Stimulated activated CD4-positive, alpha-beta T cell treated with anti-CD3 and anti-CD28 coated beads, Interleukin-1b, Interleukin-23, amount 100 ng/mL, for 4 hours (primary cell): ENCODE measurements around the gene MYO1D.

Experiments
- DNase-seq, 2 donors: peaks; one replicate each; pipeline ENCODE4 v3.0.0-alpha.2; 2020; ENCODE audit warnings: low read depth in 2 of 2

MYO1D gene

DNA sequence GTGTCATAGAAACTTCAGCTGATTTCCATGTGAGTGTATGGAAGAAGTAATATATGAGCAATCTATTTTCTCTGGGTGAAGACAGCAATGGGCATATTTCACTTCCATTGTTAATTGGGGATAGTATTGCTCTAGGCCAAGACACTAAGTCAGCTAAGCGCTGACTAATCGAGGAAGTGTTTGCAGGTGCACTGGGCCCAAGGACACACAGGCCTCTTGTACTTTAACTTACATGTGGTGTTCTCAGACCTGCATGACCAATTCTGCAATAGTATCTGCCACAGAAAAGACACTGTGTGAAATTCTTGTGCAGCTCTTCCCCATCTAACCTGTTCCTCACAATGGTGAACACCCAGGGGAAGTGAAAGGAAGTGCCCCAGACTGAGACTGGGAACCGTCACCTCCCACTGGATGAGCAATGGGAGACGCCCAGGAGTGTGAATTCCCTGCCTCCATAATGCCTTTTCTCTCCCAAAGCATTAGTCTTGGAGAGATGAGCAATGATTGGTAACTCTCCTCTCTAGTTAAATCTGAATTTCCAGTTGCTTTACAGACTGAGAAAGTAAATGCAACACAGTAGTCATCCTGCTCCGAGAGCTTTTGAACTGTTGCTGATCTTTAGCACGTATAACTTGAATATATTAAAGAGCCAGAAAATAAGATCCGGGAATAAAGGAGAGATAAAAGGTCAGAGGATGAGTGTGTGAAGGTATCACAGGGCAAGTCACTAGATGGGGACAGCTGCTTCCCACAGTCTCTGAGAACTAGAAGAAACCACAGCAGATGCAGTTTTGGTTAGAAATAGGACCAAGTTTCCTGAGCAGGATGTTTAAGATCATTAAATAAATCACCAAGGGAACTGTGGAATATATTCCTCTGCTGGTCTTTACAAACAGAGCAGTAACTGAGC is 307.5 kb downstream of the MYO1D start:
- no peak for DNase-seq

DNA sequence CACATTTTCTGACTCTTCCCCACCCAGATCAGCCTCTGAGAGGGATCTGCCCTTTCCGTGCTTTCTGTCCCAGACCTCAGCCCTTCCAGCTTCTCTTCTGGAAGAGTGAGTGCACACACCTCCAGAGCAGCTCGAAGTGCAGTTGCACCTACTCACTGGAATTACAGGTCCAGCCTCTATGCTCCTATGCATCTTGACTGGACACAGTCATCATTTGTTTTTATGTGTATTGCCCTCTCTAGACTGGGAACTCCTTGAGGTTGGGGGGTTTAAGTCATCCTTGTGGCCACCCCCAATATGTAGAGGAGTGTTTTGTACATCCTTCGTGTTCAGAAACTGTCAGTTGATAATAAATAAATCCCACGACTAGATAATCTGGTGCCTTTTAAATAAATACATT is 308.2 kb downstream of the MYO1D start:
- DNase-seq, result no peak

DNA sequence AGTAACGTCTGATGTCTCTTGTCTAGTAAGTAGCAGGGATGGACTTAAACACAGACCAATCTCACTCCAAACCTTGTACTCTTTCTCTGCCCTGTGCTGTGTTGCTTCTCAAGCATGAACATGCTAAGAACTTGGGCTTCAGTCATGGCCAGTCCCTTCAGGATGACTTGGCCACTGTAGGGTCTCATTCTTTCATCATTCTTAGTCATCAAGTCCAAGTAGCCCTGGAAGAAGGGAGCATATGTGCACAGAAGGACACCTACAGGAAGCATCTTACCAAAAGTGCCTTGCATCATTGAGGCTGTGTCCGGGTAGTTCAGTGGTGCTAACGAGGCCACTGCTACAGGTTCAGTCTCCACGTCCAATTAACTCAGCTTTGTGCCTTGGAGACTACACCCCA is 309.4 kb downstream of the MYO1D start:
- no peak for DNase-seq

DNA sequence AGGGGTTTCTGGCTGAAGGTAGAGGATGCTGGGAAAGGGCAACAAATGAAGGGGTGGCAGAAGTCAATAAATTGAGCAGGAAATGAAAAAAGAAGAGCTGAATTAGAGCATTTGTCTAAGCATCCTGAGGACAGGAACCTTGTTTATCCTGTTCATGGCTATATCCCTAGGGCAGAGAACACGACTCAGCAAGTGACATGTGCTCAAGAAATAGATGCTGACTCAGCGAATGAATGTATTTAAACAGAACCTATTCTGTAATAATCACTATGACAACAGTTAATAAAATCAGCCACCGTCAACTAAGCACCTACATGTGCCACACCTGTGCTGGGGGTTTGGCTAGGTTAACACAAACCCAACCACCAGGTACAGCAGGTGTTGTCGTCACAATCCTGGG is 309.8 kb downstream of the MYO1D start:
- DNase-seq, result no peak

DNA sequence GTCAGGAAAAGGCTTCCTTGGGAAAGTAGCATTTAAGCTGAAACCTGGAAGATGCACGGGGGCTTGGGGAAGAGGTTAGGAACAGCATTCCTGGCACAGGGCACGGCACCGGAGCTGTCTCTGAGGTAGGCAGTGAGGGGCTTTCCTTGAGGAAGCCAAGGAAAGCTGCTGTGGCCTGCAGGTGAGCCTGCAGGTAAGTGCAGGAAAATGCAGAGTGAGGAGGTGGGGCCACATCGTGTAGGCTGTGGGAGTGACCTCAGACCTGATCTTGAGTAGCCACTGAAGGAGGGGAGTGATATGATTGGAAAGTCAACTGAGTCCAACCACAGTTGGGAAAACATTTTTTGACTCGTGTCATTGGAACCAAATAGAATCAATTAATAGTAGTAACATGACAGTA is 310.6 kb downstream of the MYO1D start:
- no peak for DNase-seq

DNA sequence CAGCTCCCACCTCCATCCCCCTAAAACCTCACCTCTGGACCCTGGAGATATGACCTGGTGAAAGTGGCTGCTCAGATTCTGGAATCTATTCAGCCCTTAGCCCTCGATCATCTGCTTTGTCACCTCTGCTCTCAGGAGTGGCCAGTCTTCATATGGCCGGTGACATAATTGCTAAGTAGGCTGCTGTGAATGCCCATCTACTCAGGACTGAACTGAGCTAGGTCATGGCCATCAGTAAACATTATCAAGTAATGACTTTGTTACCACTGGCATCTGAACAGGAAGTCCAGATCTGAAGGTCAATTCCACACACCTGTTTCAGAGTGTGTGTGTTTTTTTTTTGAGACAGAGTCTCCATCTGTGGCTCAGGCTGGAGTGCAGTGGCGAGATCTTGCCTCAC is 311.5 kb downstream of the MYO1D start:
- no peak for DNase-seq

DNA sequence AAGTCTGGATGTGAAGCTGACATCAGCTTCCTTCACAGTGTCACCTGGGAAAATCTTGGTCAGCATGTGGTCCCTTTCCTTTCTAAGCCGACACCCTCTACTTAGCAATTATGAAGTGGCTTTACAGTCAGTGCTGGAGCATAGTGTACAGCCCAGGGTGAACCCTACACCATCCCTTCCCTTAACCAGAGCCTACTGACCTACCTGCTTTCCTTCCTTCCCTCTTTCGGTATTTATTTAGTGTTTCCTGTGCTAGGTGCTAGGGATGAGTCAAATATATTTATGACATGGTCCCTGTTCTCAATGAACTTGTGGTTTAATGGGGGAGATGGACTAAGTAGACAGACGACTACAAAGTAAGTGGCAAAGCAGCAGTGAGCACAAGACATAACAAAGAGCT is 312.6 kb downstream of the MYO1D start:
- no peak for DNase-seq

DNA sequence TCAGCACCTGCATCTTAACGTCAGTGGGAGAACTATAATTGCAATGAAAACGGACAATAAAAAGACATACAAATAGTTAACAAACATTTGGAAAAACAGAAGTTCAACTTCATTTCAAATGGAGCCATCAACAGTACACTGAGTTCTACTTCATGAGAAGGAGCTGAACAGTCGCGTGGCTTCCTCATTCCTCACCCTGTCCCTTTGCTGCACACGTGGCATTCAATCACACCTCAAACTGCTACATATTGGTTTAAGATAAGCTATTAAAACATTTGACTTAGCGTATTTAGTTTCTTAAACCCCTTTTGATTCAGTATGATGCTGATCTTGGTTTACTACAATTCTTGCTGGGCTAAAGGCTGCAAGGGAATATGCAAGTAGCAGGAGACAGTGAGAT is 313.3 kb downstream of the MYO1D start:
- no peak for DNase-seq

DNA sequence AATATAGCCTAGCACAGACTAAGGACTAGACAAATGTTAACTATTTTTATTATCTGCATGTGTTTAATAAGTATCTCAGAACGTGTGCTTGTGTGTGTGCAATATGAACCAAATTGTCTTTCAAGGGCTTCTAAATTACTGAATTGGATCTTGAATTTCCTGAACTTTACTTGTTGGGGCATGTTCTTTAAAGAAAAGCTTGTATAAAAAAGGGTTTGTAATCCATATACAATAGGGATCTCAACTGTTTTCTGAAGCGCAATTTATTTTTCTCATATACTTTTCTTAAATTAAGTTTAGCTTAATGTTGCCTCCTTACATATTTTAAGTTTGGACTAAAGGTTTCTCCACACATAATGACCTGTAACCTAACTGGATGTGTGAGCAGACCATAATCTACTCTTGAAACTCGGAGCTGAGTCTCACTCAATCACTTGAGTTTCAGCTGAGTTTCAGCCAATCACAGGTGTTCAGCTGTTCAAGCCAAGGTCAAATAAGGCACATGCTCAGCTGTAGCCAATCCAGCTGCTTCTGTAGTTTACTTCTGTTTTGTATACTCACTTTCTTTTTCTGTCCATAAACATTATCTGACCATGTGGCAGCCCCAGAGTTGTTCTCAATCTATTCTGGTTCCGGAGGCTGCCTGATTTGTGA is 317.8 kb downstream of the MYO1D start:
- DNase-seq, result no peak

DNA sequence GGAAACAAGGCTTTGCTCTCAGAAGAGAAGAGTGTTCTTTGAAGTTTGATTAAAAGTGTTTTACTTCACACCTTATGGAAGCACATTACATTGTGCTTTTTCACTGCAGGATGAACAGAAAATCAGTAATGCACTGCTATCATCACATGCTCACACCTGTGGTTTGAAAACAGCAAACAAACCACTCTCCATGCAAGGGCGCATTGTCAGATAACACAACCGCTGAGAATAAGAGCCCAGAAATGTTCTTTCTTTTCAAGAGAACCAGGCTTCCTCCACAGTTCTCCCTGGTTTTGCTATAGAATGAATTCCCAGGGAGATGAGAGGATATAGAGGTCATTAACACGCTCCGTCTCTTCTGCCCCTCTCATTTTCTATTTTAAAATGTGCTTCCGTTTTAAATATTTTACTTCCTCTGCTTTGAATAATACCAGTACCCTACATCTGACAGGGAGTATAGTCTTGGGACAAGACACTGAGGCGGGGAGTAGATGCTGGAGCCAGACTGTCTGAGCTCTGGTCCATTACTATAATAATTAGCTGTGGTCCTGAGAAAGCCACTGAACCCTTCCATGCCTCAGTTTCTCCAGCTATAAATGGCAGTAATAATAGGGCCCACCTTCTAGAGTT is 318.5 kb downstream of the MYO1D start:
- no peak for DNase-seq

DNA sequence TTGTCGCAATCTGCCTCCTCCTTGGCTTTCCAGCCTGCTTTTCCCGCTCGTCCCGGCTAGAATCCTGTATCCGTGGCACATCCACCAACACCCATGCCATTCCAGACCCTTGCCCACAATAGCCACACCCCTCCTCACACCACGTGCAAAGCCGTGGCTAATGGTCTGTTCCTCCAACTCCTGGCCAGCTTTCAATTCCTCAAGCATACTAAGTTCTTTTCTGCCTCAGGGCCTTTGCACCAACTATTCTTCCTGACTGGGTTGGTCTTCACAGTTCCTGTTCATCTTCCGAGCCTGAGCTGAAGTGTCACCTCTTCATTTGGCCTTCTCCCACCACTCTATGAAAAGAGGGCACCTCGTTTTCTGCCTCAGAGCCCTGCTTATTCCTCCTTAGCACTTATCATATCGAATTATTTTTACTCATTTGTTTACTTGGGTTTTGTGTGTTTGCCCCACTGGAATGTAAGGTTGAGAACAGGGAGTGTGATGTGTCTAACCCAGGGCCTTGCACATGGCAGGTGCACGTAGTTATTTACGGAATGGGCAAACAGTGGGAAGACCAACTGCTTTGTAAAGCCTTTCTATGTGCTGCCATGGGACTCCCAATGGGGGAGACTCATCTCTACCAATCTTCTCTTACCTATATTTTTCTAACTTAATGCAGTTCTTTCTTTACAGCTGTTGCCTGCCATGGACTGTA is 321.2 kb downstream of the MYO1D start:
- no peak for DNase-seq

DNA sequence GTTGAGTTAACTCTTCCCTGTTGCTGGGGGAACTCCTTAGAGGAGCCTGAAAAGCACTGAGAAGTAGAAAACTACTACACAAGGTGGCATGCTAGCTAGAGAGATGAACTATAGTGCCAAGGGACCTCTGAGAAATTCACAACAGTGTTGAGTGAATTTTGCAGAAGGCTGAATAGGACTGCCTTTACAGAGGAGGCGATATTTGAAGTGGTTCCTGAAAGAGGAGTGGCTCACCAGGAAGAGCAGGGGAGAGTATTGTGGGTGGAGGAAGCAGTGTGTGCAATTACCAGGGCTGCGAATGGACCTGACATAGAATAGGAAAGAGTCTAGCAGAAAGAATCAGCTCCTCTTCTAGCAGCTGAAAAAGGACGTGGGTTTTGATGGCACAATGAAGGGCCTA is 323.8 kb downstream of the MYO1D start:
- DNase-seq, result no peak

DNA sequence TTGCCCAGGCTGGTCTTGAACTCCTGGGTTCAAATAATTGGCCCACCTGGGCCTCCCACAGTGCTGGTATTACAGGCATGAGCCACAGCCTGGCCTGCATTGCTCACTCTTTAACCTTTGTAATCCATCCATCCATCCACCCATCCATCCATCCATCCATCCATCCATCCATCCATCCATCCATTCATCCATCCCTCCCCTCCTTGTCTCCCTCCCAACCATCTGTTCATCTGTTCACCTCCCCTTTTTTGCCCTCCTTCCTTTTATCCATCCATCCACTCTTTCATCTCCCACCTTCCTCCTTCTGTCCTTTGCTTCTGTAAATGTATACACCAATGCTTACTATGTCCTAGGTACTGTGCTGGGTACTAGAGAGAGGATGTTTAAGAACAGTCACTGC is 324.6 kb downstream of the MYO1D start:
- no peak for DNase-seq

DNA sequence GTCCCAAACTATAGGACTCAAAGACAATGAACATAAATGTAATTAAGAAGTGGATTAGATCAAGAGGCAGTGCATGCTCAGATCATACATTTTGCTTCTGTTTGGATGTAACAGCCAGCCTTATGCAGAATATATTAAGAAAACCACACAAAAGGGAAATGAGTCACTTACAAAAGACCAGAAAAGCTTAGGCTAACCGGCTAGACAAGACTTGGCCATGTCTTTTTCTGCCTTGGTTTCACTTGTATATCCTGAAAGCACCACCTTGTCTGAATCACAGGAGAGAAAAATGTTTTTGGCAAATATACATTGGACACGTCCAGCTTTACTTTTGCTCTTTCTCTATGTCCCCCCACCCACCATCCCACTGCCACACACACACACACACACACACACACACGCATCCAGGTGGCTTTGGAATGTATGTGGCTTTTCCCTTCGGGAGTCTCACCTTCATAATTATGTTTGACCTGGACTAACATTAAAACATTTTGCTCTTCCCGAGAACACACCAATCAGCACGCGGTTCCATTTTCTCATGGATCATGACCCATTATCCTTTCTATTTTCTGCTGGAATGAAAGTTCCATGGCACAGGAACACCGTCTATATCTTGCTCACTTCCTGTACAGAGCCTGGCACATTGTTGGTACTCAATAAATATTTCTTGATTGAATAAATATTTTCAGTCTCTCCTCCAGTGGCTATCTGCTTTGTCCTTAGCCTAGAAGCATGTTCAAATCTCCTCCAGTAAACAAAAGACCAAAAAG is 325.6 kb downstream of the MYO1D start:
- DNase-seq, result no peak

DNA sequence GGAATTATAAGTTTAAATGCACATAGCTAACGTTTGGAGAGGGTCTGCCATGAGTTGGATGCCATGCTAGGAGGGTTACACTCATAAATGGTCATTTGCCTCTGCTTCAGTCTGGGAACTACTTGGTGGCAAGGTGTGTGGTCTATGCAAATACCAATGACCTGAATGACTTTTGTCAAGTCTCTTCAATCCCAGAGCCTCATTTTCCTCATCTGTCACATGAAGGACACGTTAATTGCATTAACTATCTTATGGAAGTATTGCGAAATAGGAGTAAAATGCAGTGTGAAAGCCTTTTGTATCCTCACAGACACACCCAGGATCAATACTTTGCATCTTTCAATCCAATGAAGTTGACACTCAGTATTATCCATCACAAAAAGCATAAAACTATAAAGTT is 327.4 kb downstream of the MYO1D start:
- no peak for DNase-seq

DNA sequence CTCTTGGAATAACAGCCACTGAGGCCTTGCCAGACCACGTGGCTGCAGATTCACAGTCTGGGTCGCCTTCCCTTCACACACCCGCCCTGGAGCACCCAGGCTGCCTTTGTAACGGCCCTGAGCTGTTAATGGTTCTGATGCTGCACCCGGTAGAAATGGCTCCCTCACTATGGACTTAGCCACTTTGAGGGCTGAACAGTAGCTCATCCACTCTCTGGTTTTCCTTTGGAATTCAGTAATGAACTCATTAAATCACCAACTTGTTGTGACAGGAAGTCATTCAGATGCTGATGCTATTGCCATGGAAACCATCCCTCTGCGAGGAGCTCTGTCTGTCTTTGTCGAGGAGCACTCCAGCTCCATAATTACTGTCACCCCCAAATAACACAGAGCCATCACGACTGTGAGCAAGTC is 330.9 kb downstream of the MYO1D start:
- no peak for DNase-seq

DNA sequence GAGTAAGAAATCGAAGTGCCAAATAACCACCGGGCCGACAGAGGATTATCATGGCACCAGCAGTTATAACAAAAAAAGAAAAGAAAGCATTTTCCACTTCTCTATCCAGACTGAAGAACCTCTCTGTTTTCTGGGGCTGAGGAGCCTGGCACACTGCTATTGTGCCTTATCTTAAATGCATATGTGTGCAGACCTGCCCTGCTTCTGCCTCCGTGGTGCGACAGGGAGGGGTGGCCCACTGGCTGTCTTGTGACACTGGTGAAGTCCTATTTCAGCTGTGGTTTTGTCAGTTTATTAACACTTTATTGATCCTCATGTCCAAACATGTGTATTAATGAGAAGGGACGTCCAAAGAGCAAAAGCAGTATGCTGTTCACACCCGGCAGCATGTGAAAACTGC is 334.7 kb downstream of the MYO1D start:
- DNase-seq, result no peak

DNA sequence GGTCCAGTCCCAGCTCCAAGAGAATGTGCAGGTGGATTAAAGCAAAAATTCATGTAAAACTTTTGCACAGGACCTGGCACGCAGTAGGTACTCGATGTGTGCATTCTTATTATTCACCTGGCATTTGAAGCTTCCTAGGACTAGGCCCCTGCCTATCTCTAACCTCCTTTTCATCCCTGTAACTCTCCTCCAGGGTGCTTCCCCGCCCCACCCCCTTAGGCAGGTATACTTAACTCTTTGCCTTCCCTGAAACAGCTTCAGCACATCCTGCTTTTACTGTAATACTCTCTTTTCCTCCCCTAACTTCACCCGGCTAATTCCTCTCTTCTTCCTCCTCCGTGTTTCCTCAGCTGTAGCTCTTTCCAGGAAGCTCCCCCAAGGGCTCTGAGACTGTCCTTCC is 335.3 kb downstream of the MYO1D start:
- no peak for DNase-seq

DNA sequence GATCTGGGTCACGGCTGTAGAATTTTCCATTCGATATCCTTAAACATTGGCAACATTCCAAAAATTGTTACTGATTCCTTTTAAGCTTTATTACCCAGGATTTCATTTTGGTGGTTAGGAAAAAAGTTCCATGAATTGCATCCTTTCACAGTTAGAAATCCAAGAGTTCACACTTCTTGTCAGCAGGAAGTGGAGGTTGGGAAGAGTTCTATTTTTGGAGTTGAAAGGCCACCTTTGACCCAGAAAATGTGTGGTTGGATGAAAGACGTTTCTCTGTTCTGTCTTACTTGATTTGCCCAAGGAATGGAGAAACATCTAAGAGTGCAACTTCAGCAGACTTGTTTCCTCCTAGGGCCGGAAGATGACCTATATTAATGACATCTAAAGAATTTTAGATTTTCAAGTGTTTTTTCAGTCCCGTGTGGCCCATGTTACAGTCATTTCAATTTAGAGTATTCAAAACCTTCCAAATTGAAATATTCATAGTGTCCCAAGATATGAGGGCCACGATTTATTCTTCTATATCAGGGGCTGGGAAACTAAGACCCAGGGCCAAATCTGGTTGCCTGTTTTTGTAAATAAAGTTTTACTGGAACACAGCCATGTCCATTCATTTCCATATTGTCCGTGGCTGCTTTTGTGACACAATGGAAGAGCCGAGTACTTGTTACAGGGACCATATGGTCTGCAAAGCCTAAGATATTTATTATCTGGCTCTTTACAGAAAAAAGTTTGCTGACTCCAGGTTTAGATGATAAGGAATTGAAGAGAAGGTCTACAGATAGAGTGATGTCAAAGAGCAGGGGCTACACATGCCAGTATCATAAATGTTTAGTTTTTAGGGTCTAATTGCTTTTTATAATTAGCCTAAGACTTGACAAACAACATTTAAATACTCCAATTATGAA is 339.9 kb downstream of the MYO1D start:
- no peak for DNase-seq

DNA sequence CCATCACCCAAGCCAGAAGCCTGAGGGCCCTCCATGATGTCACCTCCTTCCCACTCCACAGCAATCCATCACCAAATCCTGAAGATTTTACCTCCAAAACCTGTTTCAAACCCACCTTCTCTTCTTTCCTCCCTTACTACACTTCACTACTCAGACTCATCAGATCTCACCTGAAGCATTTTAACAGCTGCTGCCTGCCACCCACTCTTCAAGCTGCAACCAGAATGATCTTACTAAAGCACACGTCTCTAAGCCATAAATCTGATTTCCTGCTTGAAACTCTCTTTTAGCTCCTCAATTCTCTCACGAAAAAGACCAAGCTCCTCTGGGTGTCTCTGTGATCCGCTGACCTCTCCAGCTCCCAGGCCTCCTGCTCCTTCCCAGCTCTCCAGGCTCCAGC is 343.6 kb downstream of the MYO1D start:
- DNase-seq, result no peak

DNA sequence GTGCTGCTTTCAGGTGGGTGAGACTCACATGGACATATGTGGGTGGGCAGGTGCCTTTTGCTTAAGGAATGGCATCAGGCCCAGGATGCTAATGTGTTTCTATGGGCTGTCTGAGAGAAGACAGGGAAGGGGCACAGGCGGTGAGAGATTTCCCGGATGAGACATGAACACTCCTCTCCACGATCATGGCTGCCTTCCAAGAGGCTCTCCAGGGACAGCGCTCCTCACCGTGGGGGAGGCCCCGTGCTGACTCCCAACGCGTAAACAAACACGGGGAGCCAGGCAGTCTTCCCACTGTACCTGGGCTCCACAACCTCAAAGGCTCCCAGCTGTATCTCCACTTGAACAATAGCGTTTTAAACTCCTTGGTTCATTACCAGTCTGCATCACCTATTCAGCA is 347.3 kb downstream of the MYO1D start:
- no peak for DNase-seq
